Measurements from ENCODE around the gene ZNHIT3. TPM values are rescaled to one million over a fixed set of nuclear protein-coding genes. Genes with fewer than 3 reads are reported as not detected.

The ZNHIT3 gene
- total and polyA plus RNA-seq, 2 of the 13 experiments (the other 11 are each of a cell fraction or from before 2014, with no cell fraction given) = 66.6 to 77.4 TPM

- peaks cover 0 to 5% of the 10 kb centered on the region in 2 experiments; a peak in 1 of 5 replicates for H3K27me3 ChIP-seq (ENCODE audit: control insufficient read depth in 1 of 2, insufficient read depth in 2 of 2, low read length in 2 of 2)
- FAIRE-seq (no peak), DNase-seq (ENCODE audit: low spot score) (no peak), ATAC-seq (no peak)
- H3K27ac ChIP-seq (ENCODE audit: extremely low read length, insufficient read depth, low read length) = peak overlapping the region; percentile 100
- BruUV-seq (replicated peaks) = no TSS peak
- POLR2A ChIA-PET = interaction anchor here (0.6 to 4.2 kb wide), 9 partner anchors 10 to 1074 kb away, joined by 3 to 107 read pairs (median 5); partner anchors contain the start of genes DHRS11, MRM1, MYO19 and PIGW
- H3K79me2 ChIP-seq (ENCODE audit: insufficient read depth, low read length) = peaks cover 53% of the 10 kb centered on the region
- intact Hi-C loops (cut with micrococcal nuclease; ENCODE audit: unreplicated experiment) = loop anchor here (5.0 kb wide), 1 partner anchor 47 kb away; the partner anchor contains the start of gene DHRS11
- peaks cover 33% of the 10 kb centered on the region for H3K4me1 ChIP-seq (ENCODE audit: insufficient read depth, low read length)
- in situ Hi-C loops (cut with HindIII; ENCODE audit: extremely low pct_ligation_motif_present, low pct_unique_long_range_greater_than_20kb) = no loop called here
- no CpG with 5 or more reads among the region's 38 CpGs for WGBS (ENCODE audit: low lambda C conversion rate)
- no peaks in the 10 kb centered on the region for H3K9me3 ChIP-seq (ENCODE audit: low read length)
- H2AFZ ChIP-seq (ENCODE audit: low read length) = no peak overlapping the region
- peaks cover 31% of the 10 kb centered on the region for H4K20me1 ChIP-seq (ENCODE audit: insufficient read depth, low read length)
- H3K4me2 ChIP-seq (ENCODE audit: low read depth, low read length) = peak overlapping the region; percentile 71
- H3K9ac ChIP-seq (ENCODE audit: insufficient read depth, low read depth, low read length) = peak overlapping the region; percentile 100
- H3K36me3 ChIP-seq (replicated peaks in 1 of 2; ENCODE audit: control insufficient read depth in 1 of 2, insufficient read depth in 2 of 2, low read length in 2 of 2) = no peaks in the 10 kb centered on the region; a peak in 1 of 5 replicates
- H3K4me3 ChIP-seq (replicated peaks in 1 of 3; ENCODE audit: insufficient read depth in 1 of 3, low read depth in 2 of 3, low read length in 3 of 3) = peak overlapping the region; percentile 88 to 100 (median 93)
- CTCF ChIA-PET (ENCODE audit: low intra/inter-chr PET ratio, low total read pairs) = no interaction called here
- TF ChIP-seq SALL2 (CRISPR knock-in tag; IDR thresholded peaks at IDR 0.05) = peak; percentile 52; the same call in 1 of the 2 replicates
- peak; percentile 17; the same call in 1 of the 2 replicates for TF ChIP-seq ZBTB14 (CRISPR knock-in tag; IDR thresholded peaks at IDR 0.05)
- TF ChIP-seq ZFP36L1 (CRISPR knock-in tag; IDR thresholded peaks at IDR 0.05) = 0 out of 2 replicates have a peak, but pooled peaks have one; percentile 75
- peak; percentile 73; the same call in 1 of the 2 replicates for TF ChIP-seq TMF1 (CRISPR knock-in tag; IDR thresholded peaks at IDR 0.05; ENCODE audit: low read depth)
- TF ChIP-seq SP2 (CRISPR knock-in tag; IDR thresholded peaks at IDR 0.05) = 0 out of 2 replicates have a peak, but pooled peaks have one; percentile 25
- no peak for TF ChIP-seq ZNF510 (CRISPR knock-in tag; IDR thresholded peaks at IDR 0.05; ENCODE audit: low read depth)
- TF ChIP-seq CREM (IDR thresholded peaks at IDR 0.05) = no peak
- TF ChIP-seq CREM (CRISPR knock-in tag; IDR thresholded peaks at IDR 0.05) = 0 out of 2 replicates have a peak, but pooled peaks have one; percentile 6
- TF ChIP-seq ZNF816 (CRISPR knock-in tag; IDR thresholded peaks at IDR 0.05; ENCODE audit: borderline replicate concordance) = 0 out of 2 replicates have a peak, but pooled peaks have one; percentile 63
- peak in 1 of 2 experiments; percentile 10; a peak in 1 of 4 replicates for TF ChIP-seq ATF4 (CRISPR knock-in tag; IDR thresholded peaks at IDR 0.05)
- TF ChIP-seq ZNF414 (CRISPR knock-in tag; IDR thresholded peaks at IDR 0.05) = no peak
- TF ChIP-seq SMYD3 (CRISPR knock-in tag; IDR thresholded peaks at IDR 0.05) = 0 out of 2 replicates have a peak, but pooled peaks have one; percentile 29
- TF ChIP-seq RBM39 (IDR thresholded peaks at IDR 0.05; ENCODE audit: low read depth, low read length, poor library complexity, severe bottlenecking) = peak; percentile 53
- peak; percentile 58; the same call in 1 of the 2 replicates for TF ChIP-seq MEIS2 (CRISPR knock-in tag; IDR thresholded peaks at IDR 0.05)
- no peak for TF ChIP-seq ARID2 (CRISPR knock-in tag; IDR thresholded peaks at IDR 0.05; ENCODE audit: borderline replicate concordance)
- TF ChIP-seq ZNF773 (CRISPR knock-in tag; IDR thresholded peaks at IDR 0.05; ENCODE audit: borderline replicate concordance) = 0 out of 2 replicates have a peak, but pooled peaks have one; percentile 21
- TF ChIP-seq RBFOX2 (IDR thresholded peaks at IDR 0.05; ENCODE audit: low read depth, low read length) = peak; percentile 82
- TF ChIP-seq SAFB2 (CRISPR knock-in tag; IDR thresholded peaks at IDR 0.05; ENCODE audit: borderline replicate concordance, low read depth) = 0 out of 2 replicates have a peak, but pooled peaks have one; percentile 39
- no peak for TF ChIP-seq ZNF331 (CRISPR knock-in tag; IDR thresholded peaks at IDR 0.05)
- TF ChIP-seq ZMAT3 (CRISPR knock-in tag; conservative IDR thresholded peaks at IDR 0.05) = peak; percentile 24
- TF ChIP-seq ASH2L (IDR thresholded peaks at IDR 0.05; ENCODE audit: insufficient read length, low read depth, low read length) = peak; percentile 91
- 0 out of 2 replicates have a peak, but pooled peaks have one; percentile 3 for TF ChIP-seq ZNF629 (CRISPR knock-in tag; conservative IDR thresholded peaks at IDR 0.05)
- TF ChIP-seq YEATS4 (CRISPR knock-in tag; IDR thresholded peaks at IDR 0.05; ENCODE audit: borderline replicate concordance) = peak; percentile 81
Observed at GRCh38 chr17:36545077-36545464, 58.6 kb downstream of the ZNHIT3 start.
